Neuronal stem cell (in vitro differentiated cells): Measurements from ENCODE around the gene KDM3B.
A peak's percentile ranks its signal among the peaks of the same experiment; 100 is the strongest.

Source experiments
- DNase-seq: peaks from one replicate; pipeline ENCODE4 v3.0.0-alpha.2; 2013; ENCODE audit warnings: low spot score
- H2AFZ ChIP-seq: one replicate; pipeline ENCODE4 v1.6.1; 2013; ENCODE audit warnings: mild to moderate bottlenecking, low read length, inconsistent platforms
- H2AK5ac ChIP-seq: 2 replicates; pipeline ENCODE4 v1.6.1; 2013; ENCODE audit warnings: low read depth, mild to moderate bottlenecking, inconsistent platforms, low read length, moderate library complexity, mixed read lengths
- H2BK120ac ChIP-seq: 2 replicates; pipeline ENCODE4 v1.6.1; 2013; ENCODE audit warnings: low read depth, mild to moderate bottlenecking, inconsistent platforms, low read length, moderate library complexity, mixed read lengths
- H2BK12ac ChIP-seq: one replicate; pipeline ENCODE4 v1.6.1; 2013; ENCODE audit warnings: low read length, inconsistent platforms
- H2BK15ac ChIP-seq: 2 replicates; pipeline ENCODE4 v1.6.1; 2013; ENCODE audit warnings: mild to moderate bottlenecking, low read length, inconsistent platforms, mixed read lengths
- H2BK5ac ChIP-seq: one replicate; pipeline ENCODE4 v1.6.1; 2013; ENCODE audit warnings: inconsistent platforms, mild to moderate bottlenecking, low read length, moderate library complexity
- H3K14ac ChIP-seq: one replicate; pipeline ENCODE4 v1.6.1; 2013; ENCODE audit warnings: low read length, inconsistent platforms
- H3K18ac ChIP-seq: 2 replicates; pipeline ENCODE4 v1.6.1; 2013; ENCODE audit warnings: low read length, inconsistent platforms
- H3K23ac ChIP-seq: 2 replicates; pipeline ENCODE4 v1.6.1; 2013; ENCODE audit warnings: low read depth, mild to moderate bottlenecking, mixed read lengths, low read length, inconsistent platforms; ENCODE audit not compliant: poor library complexity
- H3K27ac ChIP-seq: replicated peaks from 3 replicates; pipeline ENCODE4 v1.5.1; 2013; ENCODE audit warnings: low read length, inconsistent platforms
- H3K27me3 ChIP-seq, 3 experiments: 2 replicates each; pipeline ENCODE4 v1.6.1; 2013; ENCODE audit warnings: low read length in 3 of 3, mild to moderate bottlenecking in 2 of 3, inconsistent platforms in 1 of 3, low read depth in 1 of 3, mixed read lengths in 1 of 3, moderate library complexity in 1 of 3; ENCODE audit not compliant: control insufficient read depth in 3 of 3, insufficient read depth in 3 of 3
- H3K36me3 ChIP-seq, 2 donors: replicated peaks in 1 of 2; 2 replicates each; pipeline ENCODE4 v1.6.1; 2013; ENCODE audit warnings: low read length in 2 of 2; ENCODE audit not compliant: control insufficient read depth in 2 of 2, insufficient read depth in 2 of 2
- H3K4ac ChIP-seq: 2 replicates; pipeline ENCODE4 v1.6.1; 2013; ENCODE audit warnings: inconsistent platforms, mild to moderate bottlenecking, low read length, moderate library complexity
- H3K4me1 ChIP-seq, 2 donors: 1 replicate in 1 of 2; 2 replicates in 1 of 2; pipeline ENCODE4 v1.6.1; 2013; ENCODE audit warnings: low read length in 2 of 2, low read depth in 1 of 2; ENCODE audit not compliant: control insufficient read depth in 2 of 2, insufficient read depth in 1 of 2
- H3K4me2 ChIP-seq: one replicate; pipeline ENCODE4 v1.6.1; 2013; ENCODE audit warnings: mild to moderate bottlenecking, low read length, inconsistent platforms; ENCODE audit not compliant: insufficient read depth, poor library complexity, severe bottlenecking
- H3K4me3 ChIP-seq, 2 donors: 2 replicates each; pipeline ENCODE4 v1.5.1; 2013; ENCODE audit warnings: low read length in 2 of 2, mild to moderate bottlenecking in 2 of 2, inconsistent platforms in 1 of 2, moderate library complexity in 1 of 2
- H3K79me1 ChIP-seq: one replicate; pipeline ENCODE4 v1.6.1; 2013; ENCODE audit warnings: low read depth, mild to moderate bottlenecking, inconsistent platforms, low read length, moderate library complexity
- H3K9ac ChIP-seq: one replicate; pipeline ENCODE4 v1.6.1; 2013; ENCODE audit warnings: mild to moderate bottlenecking, low read depth, low read length, inconsistent platforms; ENCODE audit not compliant: poor library complexity
- H3K9me3 ChIP-seq, 2 donors: replicated peaks in 1 of 2; 2 replicates each; pipeline versions ENCODE3 to v1.6.1; 2013; ENCODE audit warnings: low read length in 2 of 2, mild to moderate bottlenecking in 2 of 2, inconsistent platforms in 1 of 2, low read depth in 1 of 2, mixed read lengths in 1 of 2, moderate library complexity in 1 of 2; ENCODE audit not compliant: control insufficient read depth in 2 of 2, insufficient read depth in 1 of 2
- H4K8ac ChIP-seq: one replicate; pipeline ENCODE4 v1.6.1; 2013; ENCODE audit warnings: low read depth, mild to moderate bottlenecking, inconsistent platforms, low read length, moderate library complexity
- H4K91ac ChIP-seq: one replicate; pipeline ENCODE4 v1.6.1; 2013; ENCODE audit warnings: low read length, low read depth, mild to moderate bottlenecking, inconsistent platforms; ENCODE audit not compliant: poor library complexity
- WGBS, 2 donors: extraction: QIAGEN DNeasy Blood & Tissue Kit; methylation state at CpG; one replicate each; pipeline ENCODE4 v1.1.7; 2013; ENCODE audit warnings: missing lambda C conversion rate in 2 of 2, mixed read lengths in 1 of 2; ENCODE audit not compliant: insufficient read length in 2 of 2, insufficient replicate concordance in 1 of 2; ENCODE audit errors: extremely low coverage in 2 of 2; 5-methylcytosine and 5-hydroxymethylcytosine counted together

KDM3B gene

GRCh38 chr5:138461343-138462125 is 109.0 kb downstream of the KDM3B start:
- H2BK120ac ChIP-seq = no peak overlapping the region
- H3K4me1 ChIP-seq = peaks cover 8 to 26% of the 10 kb centered on the region in 2 donors
- H2BK12ac ChIP-seq = no peak overlapping the region
- H3K18ac ChIP-seq = no peak overlapping the region
- H3K79me1 ChIP-seq = peaks cover 6% of the 10 kb centered on the region
- peaks cover 0 to under 1% of the 10 kb centered on the region in 2 donors for H3K36me3 ChIP-seq
- no peak overlapping the region for H3K4me3 ChIP-seq
- no peak overlapping the region for H4K8ac ChIP-seq
- H3K9me3 ChIP-seq = no peaks in the 10 kb centered on the region
- no peak overlapping the region for H2AK5ac ChIP-seq
- no peak for DNase-seq
- no peak overlapping the region for H4K91ac ChIP-seq
- no peak overlapping the region for H3K9ac ChIP-seq
- no CpG with 5 or more reads among the region's 11 CpGs for WGBS, 2 donors
- no peak overlapping the region for H3K14ac ChIP-seq
- no peak overlapping the region for H2BK5ac ChIP-seq
- peaks cover 0 to 11% (median 2%) of the 10 kb centered on the region in 3 experiments for H3K27me3 ChIP-seq
- H3K27ac ChIP-seq = no peak overlapping the region
- H3K23ac ChIP-seq = no peak overlapping the region
- no peak overlapping the region for H2BK15ac ChIP-seq
- no peak overlapping the region for H3K4ac ChIP-seq
- no peak overlapping the region for H3K4me2 ChIP-seq
- no peak overlapping the region for H2AFZ ChIP-seq

GRCh38 chr5:138463419-138464007 is 111.0 kb downstream of the KDM3B start:
- no CpG with 5 or more reads among the region's 21 CpGs for WGBS, 2 donors
- peaks cover 0 to 17% (median 2%) of the 10 kb centered on the region in 3 experiments for H3K27me3 ChIP-seq
- H4K91ac ChIP-seq = no peak overlapping the region
- H4K8ac ChIP-seq = no peak overlapping the region
- peak overlapping the region; percentile 100 for H2AFZ ChIP-seq
- H3K18ac ChIP-seq = peak overlapping the region; percentile 97
- H3K23ac ChIP-seq = no peak overlapping the region
- H3K9me3 ChIP-seq = no peaks in the 10 kb centered on the region
- peak overlapping the region; percentile 63 for H2BK15ac ChIP-seq
- H2BK120ac ChIP-seq = peak overlapping the region; percentile 18
- H3K4me3 ChIP-seq = peak overlapping the region; percentile 80 to 89
- peak overlapping the region; percentile 84 for H3K4me2 ChIP-seq
- no peak for DNase-seq
- H3K4me1 ChIP-seq = peaks cover 18 to 39% of the 10 kb centered on the region in 2 donors
- H3K14ac ChIP-seq = no peak overlapping the region
- H3K36me3 ChIP-seq = peaks cover 15 to 19% of the 10 kb centered on the region in 2 donors
- H2BK12ac ChIP-seq = no peak overlapping the region
- H3K79me1 ChIP-seq = peaks cover 13% of the 10 kb centered on the region
- peak overlapping the region; percentile 96 for H3K27ac ChIP-seq
- peak overlapping the region; percentile 89 for H3K9ac ChIP-seq
- peak overlapping the region; percentile 96 for H2BK5ac ChIP-seq
- H3K4ac ChIP-seq = no peak overlapping the region
- H2AK5ac ChIP-seq = peak overlapping the region; percentile 90

GRCh38 chr5:138464008-138464387 is 111.5 kb downstream of the KDM3B start:
- Histone ChIP-seq H3K9me3 (no peaks in the 10 kb centered on the region), H3K4me3 (peak overlapping the region; percentile 89 to 95), H2AK5ac (peak overlapping the region; percentile 90), H2BK5ac (peak overlapping the region; percentile 96), H2BK15ac (peak overlapping the region; percentile 93), H3K18ac (peak overlapping the region; percentile 100), H2BK12ac (peak overlapping the region; percentile 6), H2AFZ (peak overlapping the region; percentile 100), H3K27ac (peak overlapping the region; percentile 96), H3K9ac (peak overlapping the region; percentile 97), H3K4ac (no peak overlapping the region), H3K4me2 (peak overlapping the region; percentile 93), H4K8ac (no peak overlapping the region), H3K36me3 (peaks cover 15 to 24% of the 10 kb centered on the region in 2 donors), H4K91ac (no peak overlapping the region), H3K4me1 (peaks cover 18 to 34% of the 10 kb centered on the region in 2 donors), H3K79me1 (peaks cover 13% of the 10 kb centered on the region), H3K14ac (no peak overlapping the region), H3K23ac (peak overlapping the region; percentile 74), H2BK120ac (no peak overlapping the region), H3K27me3 (peaks cover 0 to 17% (median 2%) of the 10 kb centered on the region in 3 experiments)
- peak; percentile 95 for DNase-seq
- no CpG with 5 or more reads among the region's 34 CpGs for WGBS, 2 donors
